ENCODE data around the gene CLMN. TPM values are rescaled to one million over a fixed set of nuclear protein-coding genes. Genes with fewer than 3 reads are reported as not detected.
A peak's percentile ranks its signal among the peaks of the same experiment; 100 is the strongest.

The CLMN gene
- total RNA-seq, 2 donors from 2014 or later, result 2.6 to 3.5 TPM

DNA sequence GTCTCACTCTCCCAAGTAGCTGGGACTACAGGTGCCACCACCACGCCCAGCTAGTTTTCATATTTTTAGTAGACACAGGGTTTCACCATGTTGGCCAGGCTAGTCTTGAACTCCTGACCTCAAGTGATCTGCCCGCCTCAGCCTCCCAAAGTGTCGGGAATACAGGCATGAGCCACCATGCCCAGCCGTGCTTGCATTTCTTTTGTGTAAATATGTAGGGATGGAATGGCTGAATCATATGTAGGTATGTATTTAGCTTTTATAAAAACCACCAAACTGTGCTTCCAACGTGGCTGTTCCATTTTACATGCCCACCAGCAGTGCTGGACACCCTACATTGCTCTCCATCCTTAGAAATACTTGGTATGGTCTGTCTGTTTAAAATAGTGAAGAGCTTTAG lies 32.8 kb upstream of the CLMN start:
- H3K4me3 Mint-ChIP-seq, result no peak overlapping the region
- no peak overlapping the region for H3K27ac Mint-ChIP-seq
- H3K27me3 Mint-ChIP-seq, result peaks cover 25 to 26% of the 10 kb centered on the region in 2 donors
- DNase-seq (ENCODE audit: low spot score) (no peak), ATAC-seq (no peak)
- peaks cover 3% of the 10 kb centered on the region for H3K9me3 Mint-ChIP-seq
- no peaks in the 10 kb centered on the region for H3K4me1 Mint-ChIP-seq (ENCODE audit: low read depth in 2 of 2)
- no peaks in the 10 kb centered on the region for H3K36me3 Mint-ChIP-seq

DNA sequence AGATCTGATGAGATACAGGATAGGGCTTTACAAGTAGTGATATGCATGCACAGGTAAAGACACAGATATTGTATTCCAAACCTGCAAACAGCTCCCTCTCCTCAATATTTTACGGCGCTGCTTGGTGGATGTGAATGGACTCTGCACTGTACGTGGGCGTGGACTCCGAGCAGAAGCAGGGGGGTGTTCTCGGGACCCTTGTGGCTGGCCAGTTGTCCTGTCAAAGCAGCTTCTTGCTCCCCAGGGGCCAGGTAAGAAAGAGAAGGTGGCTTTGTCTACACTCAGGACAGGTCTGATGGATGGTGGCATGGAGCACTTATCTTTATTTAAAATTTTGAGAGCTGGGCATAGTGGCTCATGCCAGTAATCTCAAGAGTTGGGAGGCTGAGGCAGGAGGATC lies 29.5 kb upstream of the CLMN start:
- Mint-ChIP-seq H3K27me3 (peaks cover 34 to 35% of the 10 kb centered on the region in 2 donors), H3K27ac (no peak overlapping the region), H3K4me3 (no peak overlapping the region), H3K36me3 (no peaks in the 10 kb centered on the region), H3K4me1 (ENCODE audit: low read depth in 2 of 2) (no peaks in the 10 kb centered on the region), H3K9me3 (peaks cover 3% of the 10 kb centered on the region)
- DNase-seq (ENCODE audit: low spot score) (no peak), ATAC-seq (no peak)

DNA sequence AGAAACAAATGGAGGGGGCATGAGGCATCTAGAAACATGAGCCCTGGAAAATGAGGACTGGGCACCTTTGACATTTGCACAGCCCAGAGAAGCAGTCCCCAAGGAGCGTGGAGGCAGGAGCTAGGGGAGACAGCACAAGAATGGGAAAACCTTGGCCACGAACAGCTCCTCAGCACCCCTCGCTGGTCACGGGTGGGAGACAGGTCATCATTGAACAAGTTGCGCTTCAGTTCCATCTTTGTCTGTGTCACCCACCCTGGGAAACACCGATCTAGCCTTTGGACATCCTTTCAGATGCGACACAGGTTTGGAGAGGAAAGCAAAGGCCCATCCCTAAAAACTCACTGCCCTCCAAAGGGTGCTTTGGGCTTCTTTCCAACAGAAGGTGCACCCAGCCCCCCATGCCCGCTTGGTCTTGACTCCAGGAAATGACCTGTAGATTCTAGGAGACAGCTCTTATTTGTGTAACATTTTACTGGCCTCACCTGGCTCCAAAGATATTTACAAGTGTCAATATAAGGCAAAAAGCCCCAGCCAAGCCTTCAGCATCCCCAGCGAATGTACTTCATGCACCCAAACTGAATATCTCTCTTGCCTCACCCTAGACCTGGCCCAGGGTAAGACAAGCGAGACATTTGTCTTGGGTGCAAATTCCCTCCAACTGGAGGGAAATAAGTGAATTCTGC lies 28.8 kb upstream of the CLMN start:
- Mint-ChIP-seq H3K27me3 (peaks cover 33 to 42% of the 10 kb centered on the region in 2 donors), H3K4me1 (ENCODE audit: low read depth in 2 of 2) (no peaks in the 10 kb centered on the region), H3K27ac (no peak overlapping the region), H3K4me3 (no peak overlapping the region), H3K9me3 (no peaks in the 10 kb centered on the region), H3K36me3 (no peaks in the 10 kb centered on the region)
- ATAC-seq (no peak), DNase-seq (ENCODE audit: low spot score) (no peak)

DNA sequence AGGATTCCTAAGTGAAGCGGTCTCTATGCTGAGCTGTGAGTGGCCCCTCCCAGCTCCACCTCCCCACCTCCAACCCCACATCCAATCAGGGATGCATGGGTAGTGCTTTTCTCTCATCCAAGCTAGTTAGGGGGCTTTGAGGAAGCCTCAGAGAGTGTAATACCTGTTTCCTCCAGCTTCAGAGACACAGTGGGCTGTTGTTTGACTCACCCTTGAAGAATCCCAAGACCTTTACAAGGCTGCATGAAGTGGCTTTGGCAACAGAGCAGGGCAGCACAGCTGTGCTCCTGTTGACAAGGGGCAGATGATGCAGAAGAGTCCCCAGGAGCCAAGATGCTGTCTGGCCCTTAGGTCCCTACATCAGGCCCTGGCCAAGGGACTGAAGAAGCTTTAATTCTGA lies 27.1 kb upstream of the CLMN start:
- ATAC-seq (no peak), DNase-seq (ENCODE audit: low spot score) (no peak)
- peaks cover 27 to 34% of the 10 kb centered on the region in 2 donors for H3K27me3 Mint-ChIP-seq
- no peaks in the 10 kb centered on the region for H3K9me3 Mint-ChIP-seq
- H3K4me1 Mint-ChIP-seq (ENCODE audit: low read depth in 2 of 2), result no peaks in the 10 kb centered on the region
- H3K27ac Mint-ChIP-seq, result no peak overlapping the region
- no peak overlapping the region for H3K4me3 Mint-ChIP-seq
- H3K36me3 Mint-ChIP-seq, result no peaks in the 10 kb centered on the region

DNA sequence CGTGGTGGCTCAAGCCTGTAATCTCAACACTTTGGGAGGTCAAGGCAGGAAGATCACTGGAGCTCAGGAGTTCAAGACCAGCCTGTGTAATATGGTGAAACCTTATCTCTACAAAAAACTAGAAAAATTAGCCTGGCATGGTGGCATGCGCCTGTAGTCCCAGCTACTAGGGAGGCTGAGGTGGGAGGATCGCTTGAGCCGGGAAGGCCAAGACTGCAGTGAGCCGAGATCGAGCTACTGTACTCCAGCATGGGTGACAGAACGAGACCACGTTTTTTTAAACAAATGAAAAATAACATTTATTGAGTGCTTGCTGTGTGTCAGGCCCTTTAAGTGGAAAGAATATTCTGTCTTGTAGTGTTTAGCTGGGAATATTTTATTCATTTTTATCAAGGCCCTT lies 26.6 kb upstream of the CLMN start:
- H3K27ac Mint-ChIP-seq, result no peak overlapping the region
- H3K4me3 Mint-ChIP-seq, result no peak overlapping the region
- no peaks in the 10 kb centered on the region for H3K9me3 Mint-ChIP-seq
- peaks cover 26 to 34% of the 10 kb centered on the region in 2 donors for H3K27me3 Mint-ChIP-seq
- no peaks in the 10 kb centered on the region for H3K4me1 Mint-ChIP-seq (ENCODE audit: low read depth in 2 of 2)
- ATAC-seq (no peak), DNase-seq (ENCODE audit: low spot score) (no peak)
- H3K36me3 Mint-ChIP-seq, result no peaks in the 10 kb centered on the region

DNA sequence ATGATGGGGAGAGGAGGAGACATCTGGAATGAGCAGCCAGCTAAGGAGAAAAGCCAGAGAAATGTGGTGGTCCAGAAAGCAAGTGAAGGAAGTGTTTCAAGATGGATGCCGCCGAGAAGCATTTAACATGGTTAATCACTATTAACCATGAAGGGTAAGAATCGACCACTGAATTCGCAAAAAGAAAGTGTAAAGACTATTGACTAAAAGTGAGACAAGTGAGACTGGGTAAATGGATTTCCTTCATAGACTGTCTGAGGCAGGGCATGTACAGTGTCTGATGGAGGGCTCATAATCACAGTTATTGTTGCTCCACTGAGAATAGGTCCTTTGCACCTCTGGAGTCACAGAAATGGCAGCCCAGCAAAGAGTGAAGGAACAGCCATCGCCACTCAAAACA lies 25.3 kb upstream of the CLMN start:
- Mint-ChIP-seq H3K36me3 (no peaks in the 10 kb centered on the region), H3K27me3 (peaks cover 26 to 33% of the 10 kb centered on the region in 2 donors), H3K4me1 (ENCODE audit: low read depth in 2 of 2) (no peaks in the 10 kb centered on the region), H3K4me3 (no peak overlapping the region), H3K9me3 (no peaks in the 10 kb centered on the region), H3K27ac (no peak overlapping the region)
- peak in 1 of 2 donors; percentile 22 for ATAC-seq
- DNase-seq (ENCODE audit: low spot score), result no peak

DNA sequence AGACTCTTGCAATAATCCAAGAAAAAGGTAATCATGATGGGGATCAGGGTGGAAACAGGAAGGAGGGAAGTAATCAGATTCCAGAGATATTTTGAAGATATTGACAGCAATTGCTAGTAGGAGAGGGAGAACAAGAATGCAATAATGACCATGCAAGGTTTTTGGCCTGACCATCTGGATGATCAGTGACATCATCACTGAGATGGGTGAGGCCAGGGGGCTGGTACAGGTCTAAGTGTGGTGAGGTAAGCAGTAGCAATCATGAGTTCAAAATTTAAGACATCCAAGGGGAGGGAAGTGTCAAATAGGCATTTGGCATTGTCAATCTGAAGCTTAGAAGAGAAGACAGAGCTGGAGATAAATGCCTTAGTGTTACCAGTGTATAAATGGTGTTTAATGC lies 24.8 kb upstream of the CLMN start:
- H3K27me3 Mint-ChIP-seq, result peaks cover 25 to 30% of the 10 kb centered on the region in 2 donors
- H3K9me3 Mint-ChIP-seq, result no peaks in the 10 kb centered on the region
- ATAC-seq, result no peak
- no peak for DNase-seq (ENCODE audit: low spot score)
- no peaks in the 10 kb centered on the region for H3K4me1 Mint-ChIP-seq (ENCODE audit: low read depth in 2 of 2)
- H3K4me3 Mint-ChIP-seq, result no peak overlapping the region
- no peaks in the 10 kb centered on the region for H3K36me3 Mint-ChIP-seq
- no peak overlapping the region for H3K27ac Mint-ChIP-seq

DNA sequence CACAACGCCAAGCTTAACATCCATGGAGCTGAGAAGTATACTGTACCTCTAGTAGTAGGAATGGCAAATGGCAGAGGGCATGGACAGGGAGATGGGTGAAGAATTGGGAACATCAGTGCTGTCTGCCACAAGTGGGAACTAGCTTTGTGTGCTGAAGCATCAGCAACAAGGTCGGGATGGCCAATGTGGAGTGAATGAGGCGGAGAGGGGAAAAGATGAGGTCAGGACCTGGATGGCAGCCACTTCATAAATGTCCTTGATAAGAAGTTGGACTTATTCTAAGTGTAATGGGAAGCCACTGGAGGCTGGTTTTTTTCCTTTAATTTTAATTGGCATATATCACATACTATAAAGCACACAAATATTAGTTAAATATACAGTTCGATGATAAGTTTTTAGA lies 21.9 kb upstream of the CLMN start:
- H3K36me3 Mint-ChIP-seq, result no peaks in the 10 kb centered on the region
- H3K27ac Mint-ChIP-seq, result no peak overlapping the region
- H3K9me3 Mint-ChIP-seq, result no peaks in the 10 kb centered on the region
- H3K4me3 Mint-ChIP-seq, result no peak overlapping the region
- ATAC-seq (no peak), DNase-seq (ENCODE audit: low spot score) (no peak)
- H3K4me1 Mint-ChIP-seq (ENCODE audit: low read depth in 2 of 2), result no peaks in the 10 kb centered on the region
- peaks cover 24 to 44% of the 10 kb centered on the region in 2 donors for H3K27me3 Mint-ChIP-seq

DNA sequence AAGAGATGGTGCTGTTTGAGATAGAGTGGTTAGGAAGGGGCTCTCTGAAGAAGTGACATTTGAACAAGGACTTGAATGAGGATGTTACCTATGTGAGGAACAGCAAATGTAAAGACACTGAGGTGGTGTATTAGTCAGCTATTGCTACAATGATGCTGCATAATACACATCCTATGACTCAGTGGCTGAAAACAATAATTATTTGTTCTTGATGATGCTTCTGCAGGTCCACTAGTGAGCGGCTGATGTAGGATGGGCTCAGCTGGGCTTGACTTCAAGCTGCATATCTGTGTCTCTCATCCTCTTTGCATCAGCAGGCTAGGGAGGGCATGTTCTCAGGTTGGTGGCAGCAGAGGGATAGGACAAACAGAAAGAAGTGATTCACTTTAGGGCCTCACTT lies 21.4 kb upstream of the CLMN start:
- no peaks in the 10 kb centered on the region for H3K4me1 Mint-ChIP-seq (ENCODE audit: low read depth in 2 of 2)
- H3K9me3 Mint-ChIP-seq, result no peaks in the 10 kb centered on the region
- H3K36me3 Mint-ChIP-seq, result no peaks in the 10 kb centered on the region
- peaks cover 24 to 47% of the 10 kb centered on the region in 2 donors for H3K27me3 Mint-ChIP-seq
- no peak overlapping the region for H3K4me3 Mint-ChIP-seq
- ATAC-seq (no peak), DNase-seq (ENCODE audit: low spot score) (no peak)
- H3K27ac Mint-ChIP-seq, result no peak overlapping the region

DNA sequence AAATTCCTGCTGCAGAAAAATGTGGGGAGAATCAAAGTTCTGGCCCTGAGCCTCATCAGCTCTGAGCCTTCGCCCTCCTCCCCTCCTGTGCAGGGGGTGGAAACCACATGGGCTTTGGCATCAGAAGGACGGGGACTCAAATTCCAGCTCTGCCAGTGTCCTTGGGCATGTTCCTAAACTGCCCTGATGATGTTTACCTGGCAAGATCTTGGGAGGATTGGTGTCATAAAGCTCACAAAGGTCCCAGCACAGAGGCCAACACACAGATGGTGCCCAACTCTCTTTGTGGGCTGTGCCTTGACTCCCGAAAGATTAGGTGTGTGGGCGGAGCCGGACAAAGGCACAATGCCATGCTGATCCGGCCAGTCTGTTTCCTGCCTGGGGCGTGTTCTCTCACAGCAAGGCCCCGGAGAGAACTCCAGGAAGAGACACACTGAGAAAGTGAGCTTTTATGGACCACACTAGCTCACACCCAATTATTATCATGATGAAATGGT lies 20.5 kb upstream of the CLMN start:
- no peak for ATAC-seq
- no peak for DNase-seq (ENCODE audit: low spot score)
- Mint-ChIP-seq H3K27me3 (peaks cover 22 to 47% of the 10 kb centered on the region in 2 donors), H3K27ac (no peak overlapping the region), H3K4me1 (ENCODE audit: low read depth in 2 of 2) (no peaks in the 10 kb centered on the region), H3K36me3 (no peaks in the 10 kb centered on the region), H3K9me3 (no peaks in the 10 kb centered on the region), H3K4me3 (no peak overlapping the region)

DNA sequence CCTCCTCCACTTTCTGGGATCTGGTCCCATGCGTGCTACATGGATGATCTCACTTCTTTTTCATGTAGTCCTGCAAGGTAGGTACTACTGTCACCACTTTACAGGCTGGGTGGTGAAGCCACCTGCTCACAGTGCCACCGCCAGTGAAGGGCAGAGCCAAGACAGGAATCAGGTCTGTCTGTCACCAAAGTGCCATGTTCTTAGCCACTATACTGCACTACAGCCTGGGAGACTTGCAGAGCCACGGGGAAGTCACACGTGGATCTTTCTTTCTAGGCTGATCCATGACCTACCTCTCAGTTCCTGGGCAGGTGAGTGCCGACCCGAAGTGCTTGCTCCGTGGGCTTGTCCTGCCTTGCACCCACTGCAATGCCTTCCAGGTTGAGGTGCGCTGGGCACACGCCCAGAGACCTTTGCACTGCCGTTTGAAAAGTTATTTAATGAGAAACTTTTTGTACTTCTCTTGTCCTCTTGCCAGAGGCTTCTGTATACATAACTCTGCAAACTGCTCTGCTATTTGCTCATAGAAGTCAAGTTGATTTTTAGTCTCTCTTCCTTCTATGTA lies 19.7 kb upstream of the CLMN start:
- no peaks in the 10 kb centered on the region for H3K4me1 Mint-ChIP-seq (ENCODE audit: low read depth in 2 of 2)
- H3K9me3 Mint-ChIP-seq, result no peaks in the 10 kb centered on the region
- H3K27me3 Mint-ChIP-seq, result peaks cover 18 to 38% of the 10 kb centered on the region in 2 donors
- DNase-seq (ENCODE audit: low spot score) (no peak), ATAC-seq (no peak)
- no peak overlapping the region for H3K4me3 Mint-ChIP-seq
- H3K36me3 Mint-ChIP-seq, result no peaks in the 10 kb centered on the region
- no peak overlapping the region for H3K27ac Mint-ChIP-seq

DNA sequence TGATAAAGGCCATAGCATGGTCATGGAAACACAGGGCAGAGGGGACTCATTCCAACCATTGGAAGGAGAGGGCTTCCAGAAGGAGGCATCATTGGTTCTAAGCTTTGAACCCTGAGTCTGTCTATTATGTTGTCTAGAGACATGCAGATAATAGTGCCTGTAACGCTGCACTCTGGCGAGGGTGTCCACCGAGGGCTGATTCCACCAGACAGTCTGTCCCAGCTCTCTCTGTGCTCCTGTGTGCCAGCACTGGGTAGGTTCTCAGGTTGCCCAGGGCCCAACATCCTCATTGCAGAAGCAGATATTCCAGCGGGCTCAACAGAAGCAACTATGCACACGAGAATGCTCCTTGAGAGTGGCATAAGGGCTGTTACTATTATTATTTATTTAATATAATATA lies 18.7 kb upstream of the CLMN start:
- ATAC-seq, result no peak
- Mint-ChIP-seq H3K9me3 (no peaks in the 10 kb centered on the region), H3K27ac (no peak overlapping the region), H3K27me3 (peaks cover 15 to 30% of the 10 kb centered on the region in 2 donors), H3K4me3 (no peak overlapping the region), H3K36me3 (no peaks in the 10 kb centered on the region), H3K4me1 (ENCODE audit: low read depth in 2 of 2) (no peaks in the 10 kb centered on the region)
- DNase-seq (ENCODE audit: low spot score), result no peak

DNA sequence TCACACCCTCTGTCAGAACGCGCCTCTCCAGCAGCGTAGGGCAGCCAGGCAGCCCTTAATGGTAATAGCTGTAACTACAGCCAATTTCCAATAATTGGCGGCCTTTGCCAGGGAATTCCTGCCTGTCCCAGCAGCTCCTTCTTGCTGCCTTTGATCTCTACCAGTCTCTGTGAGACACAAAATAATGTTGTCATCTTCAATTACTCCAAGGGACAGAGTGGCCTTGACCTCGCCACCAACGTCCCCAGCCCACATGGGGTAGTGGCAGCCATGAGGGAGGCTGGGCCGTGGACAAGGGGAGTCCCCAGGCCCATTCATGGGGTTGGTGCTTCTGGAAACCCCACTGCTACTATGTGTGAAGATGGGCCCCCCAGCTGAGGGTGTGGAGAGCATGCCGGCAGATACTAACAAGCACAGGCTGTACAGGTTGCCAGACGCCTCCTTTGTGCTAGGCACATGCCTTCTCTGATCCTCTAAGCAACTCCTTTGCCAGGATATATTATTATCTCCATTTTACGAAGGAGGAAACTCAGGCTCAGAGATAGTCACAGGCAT lies 17.4 kb upstream of the CLMN start:
- ATAC-seq (no peak), DNase-seq (ENCODE audit: low spot score) (no peak)
- peaks cover 15 to 30% of the 10 kb centered on the region in 2 donors for H3K27me3 Mint-ChIP-seq
- H3K9me3 Mint-ChIP-seq, result no peaks in the 10 kb centered on the region
- no peaks in the 10 kb centered on the region for H3K36me3 Mint-ChIP-seq
- H3K27ac Mint-ChIP-seq, result no peak overlapping the region
- no peaks in the 10 kb centered on the region for H3K4me1 Mint-ChIP-seq (ENCODE audit: low read depth in 2 of 2)
- no peak overlapping the region for H3K4me3 Mint-ChIP-seq

DNA sequence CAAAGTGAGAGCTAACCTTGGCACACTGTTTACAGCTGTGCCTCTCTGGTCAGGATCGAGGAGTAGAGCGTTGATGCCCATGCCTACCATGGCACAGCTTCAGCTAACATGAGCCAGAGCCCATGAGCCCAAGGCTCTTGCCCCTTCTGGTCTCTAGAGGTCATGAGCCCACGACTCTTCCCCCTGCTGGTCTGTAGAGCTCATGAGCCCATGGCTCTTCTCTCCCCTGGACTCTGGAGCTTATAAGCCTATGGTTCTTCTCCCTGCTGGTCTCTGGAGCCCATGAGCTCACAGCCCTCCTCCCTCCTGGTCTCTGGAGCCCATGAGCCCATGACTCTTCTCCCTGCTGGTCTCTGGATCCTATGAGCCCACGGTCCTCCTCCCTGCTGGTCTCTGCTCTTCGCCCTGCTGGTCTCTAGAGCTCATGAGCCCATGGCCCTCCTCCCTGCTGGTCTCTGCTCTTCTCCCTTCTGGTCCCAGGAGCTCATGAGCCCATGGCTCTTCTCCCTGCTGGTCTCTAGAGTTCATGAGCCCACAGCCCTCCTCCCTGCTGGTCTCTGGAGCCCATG lies 16.6 kb upstream of the CLMN start:
- Mint-ChIP-seq H3K9me3 (no peaks in the 10 kb centered on the region), H3K27ac (no peak overlapping the region), H3K36me3 (no peaks in the 10 kb centered on the region), H3K4me3 (no peak overlapping the region), H3K4me1 (ENCODE audit: low read depth in 2 of 2) (no peaks in the 10 kb centered on the region), H3K27me3 (peaks cover 11 to 25% of the 10 kb centered on the region in 2 donors)
- DNase-seq (ENCODE audit: low spot score), result no peak
- peak in 1 of 2 donors; percentile 36 for ATAC-seq
